HL-60 (cell line): Measurements from ENCODE around the gene ARIH1.

Experiments used
- DNase-seq, 2 experiments: peaks; one replicate each; pipeline ENCODE4 v3.0.0-alpha.2; 2010 to 2020; ENCODE audit warnings: low read depth in 1 of 2, low spot score in 1 of 2
- H3K27ac ChIP-seq: fragments of 250-450 bp; sonication (Bioruptor Pico); replicated peaks from 2 replicates; pipeline ENCODE4 v1.5.1; 2020; ENCODE audit warnings: mild to moderate bottlenecking, moderate library complexity
- H3K27me3 ChIP-seq: fragments of 250-450 bp; sonication (Bioruptor Pico); 2 replicates; pipeline ENCODE4 v1.5.1; 2021; ENCODE audit warnings: mild to moderate bottlenecking, moderate library complexity; ENCODE audit not compliant: insufficient read depth, poor library complexity, severe bottlenecking
- H3K4me3 ChIP-seq: replicated peaks from 2 replicates; pipeline ENCODE4 v1.5.1; 2011; ENCODE audit warnings: mild to moderate bottlenecking, control low read depth, low read length; ENCODE audit not compliant: insufficient read depth
- GABPA ChIP-seq: IDR thresholded peaks from 2 replicates; pipeline ENCODE4 v1.6.1; 2012; ENCODE audit warnings: low read depth
- POLR2AphosphoS5 ChIP-seq: IDR thresholded peaks from 2 replicates; pipeline ENCODE4 v1.6.1; 2012; ENCODE audit warnings: low read depth
- SPI1 ChIP-seq: IDR thresholded peaks from 2 replicates; pipeline ENCODE4 v1.6.1; 2012; ENCODE audit warnings: low read depth, mild to moderate bottlenecking, borderline replicate concordance
- TF ChIP-seq, protein P1 (sequence below): IDR thresholded peaks from 2 replicates; pipeline ENCODE4 v1.6.1; 2012; ENCODE audit warnings: low read depth; ENCODE audit not compliant: insufficient replicate concordance
- TF ChIP-seq, protein P2 (sequence below): IDR thresholded peaks from one replicate; pipeline ENCODE4 v1.5.1; 2011; ENCODE audit warnings: low read length, control low read depth, inconsistent platforms; ENCODE audit not compliant: insufficient read depth

Gene ARIH1

GRCh38 chr15:72468103-72468502 lies 6.0 kb upstream of the ARIH1 start:
- no peak for DNase-seq
- TF ChIP-seq SPI1 (no peak), GABPA (no peak), POLR2AphosphoS5 (no peak)
- TF ChIP-seq, protein P1, sequence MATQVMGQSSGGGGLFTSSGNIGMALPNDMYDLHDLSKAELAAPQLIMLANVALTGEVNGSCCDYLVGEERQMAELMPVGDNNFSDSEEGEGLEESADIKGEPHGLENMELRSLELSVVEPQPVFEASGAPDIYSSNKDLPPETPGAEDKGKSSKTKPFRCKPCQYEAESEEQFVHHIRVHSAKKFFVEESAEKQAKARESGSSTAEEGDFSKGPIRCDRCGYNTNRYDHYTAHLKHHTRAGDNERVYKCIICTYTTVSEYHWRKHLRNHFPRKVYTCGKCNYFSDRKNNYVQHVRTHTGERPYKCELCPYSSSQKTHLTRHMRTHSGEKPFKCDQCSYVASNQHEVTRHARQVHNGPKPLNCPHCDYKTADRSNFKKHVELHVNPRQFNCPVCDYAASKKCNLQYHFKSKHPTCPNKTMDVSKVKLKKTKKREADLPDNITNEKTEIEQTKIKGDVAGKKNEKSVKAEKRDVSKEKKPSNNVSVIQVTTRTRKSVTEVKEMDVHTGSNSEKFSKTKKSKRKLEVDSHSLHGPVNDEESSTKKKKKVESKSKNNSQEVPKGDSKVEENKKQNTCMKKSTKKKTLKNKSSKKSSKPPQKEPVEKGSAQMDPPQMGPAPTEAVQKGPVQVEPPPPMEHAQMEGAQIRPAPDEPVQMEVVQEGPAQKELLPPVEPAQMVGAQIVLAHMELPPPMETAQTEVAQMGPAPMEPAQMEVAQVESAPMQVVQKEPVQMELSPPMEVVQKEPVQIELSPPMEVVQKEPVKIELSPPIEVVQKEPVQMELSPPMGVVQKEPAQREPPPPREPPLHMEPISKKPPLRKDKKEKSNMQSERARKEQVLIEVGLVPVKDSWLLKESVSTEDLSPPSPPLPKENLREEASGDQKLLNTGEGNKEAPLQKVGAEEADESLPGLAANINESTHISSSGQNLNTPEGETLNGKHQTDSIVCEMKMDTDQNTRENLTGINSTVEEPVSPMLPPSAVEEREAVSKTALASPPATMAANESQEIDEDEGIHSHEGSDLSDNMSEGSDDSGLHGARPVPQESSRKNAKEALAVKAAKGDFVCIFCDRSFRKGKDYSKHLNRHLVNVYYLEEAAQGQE = no peak
- TF ChIP-seq, protein P2, sequence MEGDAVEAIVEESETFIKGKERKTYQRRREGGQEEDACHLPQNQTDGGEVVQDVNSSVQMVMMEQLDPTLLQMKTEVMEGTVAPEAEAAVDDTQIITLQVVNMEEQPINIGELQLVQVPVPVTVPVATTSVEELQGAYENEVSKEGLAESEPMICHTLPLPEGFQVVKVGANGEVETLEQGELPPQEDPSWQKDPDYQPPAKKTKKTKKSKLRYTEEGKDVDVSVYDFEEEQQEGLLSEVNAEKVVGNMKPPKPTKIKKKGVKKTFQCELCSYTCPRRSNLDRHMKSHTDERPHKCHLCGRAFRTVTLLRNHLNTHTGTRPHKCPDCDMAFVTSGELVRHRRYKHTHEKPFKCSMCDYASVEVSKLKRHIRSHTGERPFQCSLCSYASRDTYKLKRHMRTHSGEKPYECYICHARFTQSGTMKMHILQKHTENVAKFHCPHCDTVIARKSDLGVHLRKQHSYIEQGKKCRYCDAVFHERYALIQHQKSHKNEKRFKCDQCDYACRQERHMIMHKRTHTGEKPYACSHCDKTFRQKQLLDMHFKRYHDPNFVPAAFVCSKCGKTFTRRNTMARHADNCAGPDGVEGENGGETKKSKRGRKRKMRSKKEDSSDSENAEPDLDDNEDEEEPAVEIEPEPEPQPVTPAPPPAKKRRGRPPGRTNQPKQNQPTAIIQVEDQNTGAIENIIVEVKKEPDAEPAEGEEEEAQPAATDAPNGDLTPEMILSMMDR = no peak
- H3K27me3 ChIP-seq = no peaks in the 10 kb centered on the region
- no peak overlapping the region for H3K27ac ChIP-seq
- H3K4me3 ChIP-seq = no peak overlapping the region

GRCh38 chr15:72472992-72473610 lies 1.0 kb upstream of the ARIH1 start:
- no peaks in the 10 kb centered on the region for H3K27me3 ChIP-seq
- TF ChIP-seq, protein P1 = no peak
- TF ChIP-seq POLR2AphosphoS5 = no peak
- TF ChIP-seq, protein P2 = no peak
- TF ChIP-seq SPI1 = no peak
- TF ChIP-seq GABPA = no peak
- DNase-seq = no peak
- H3K4me3 ChIP-seq = peak overlapping the region; percentile 85
- H3K27ac ChIP-seq = peak overlapping the region; percentile 98

GRCh38 chr15:72474466-72474911 lies 359 bp downstream of the ARIH1 start:
- peak overlapping the region; percentile 85 for H3K4me3 ChIP-seq
- TF ChIP-seq, protein P2 = no peak
- TF ChIP-seq SPI1 (no peak), POLR2AphosphoS5 (no peak), GABPA (no peak)
- TF ChIP-seq, protein P1 = no peak
- DNase-seq = no peak
- no peaks in the 10 kb centered on the region for H3K27me3 ChIP-seq
- H3K27ac ChIP-seq = peak overlapping the region; percentile 98
